Amniotic epithelial cell (primary cell): ENCODE data around the gene CHTF8.
A peak's percentile ranks its signal among the peaks of the same experiment; 100 is the strongest.

Source experiments
- DNase-seq: peaks from one replicate; pipeline ENCODE4 v3.0.0-alpha.2; 2010; ENCODE audit warnings: low read depth

CHTF8 gene

GRCh38 chr16:69112285-69113129 is 19.9 kb downstream of the CHTF8 start:
- peak; percentile 33 for DNase-seq

- no peak for DNase-seq
Measured at GRCh38 chr16:69111876-69112230, 20.5 kb downstream of the CHTF8 start.

GRCh38 chr16:69111216-69111875 is 21.0 kb downstream of the CHTF8 start:
- DNase-seq = no peak

GRCh38 chr16:69110406-69110805 is 22.0 kb downstream of the CHTF8 start:
- DNase-seq = no peak

GRCh38 chr16:69109486-69110270 is 22.7 kb downstream of the CHTF8 start:
- no peak for DNase-seq

- DNase-seq = no peak
Measured at GRCh38 chr16:69108905-69109252, 23.5 kb downstream of the CHTF8 start.

- DNase-seq = no peak
Measured at GRCh38 chr16:69108064-69108904, 24.1 kb downstream of the CHTF8 start.

GRCh38 chr16:69107316-69107962 is 24.9 kb downstream of the CHTF8 start:
- DNase-seq = no peak

GRCh38 chr16:69106491-69107315 is 25.7 kb downstream of the CHTF8 start:
- DNase-seq = no peak

- DNase-seq = peak; percentile 41
Measured at GRCh38 chr16:69105501-69106361, 26.7 kb downstream of the CHTF8 start, which contains the start of gene HAS3. Gene HAS3, plus strand, starts transcription at chr16:69105653. Its CDS starts 3,743 bp downstream, at chr16:69109396.

GRCh38 chr16:69100071-69100691 is 32.2 kb downstream of the CHTF8 start:
- DNase-seq = no peak

- no peak for DNase-seq
Measured at GRCh38 chr16:69095193-69095592, 37.2 kb downstream of the CHTF8 start.

GRCh38 chr16:69094501-69094900 is 37.9 kb downstream of the CHTF8 start:
- no peak for DNase-seq

GRCh38 chr16:69093974-69094373 is 38.4 kb downstream of the CHTF8 start:
- no peak for DNase-seq

- DNase-seq = peak; percentile 50
Measured at GRCh38 chr16:69089091-69089910, 43.1 kb downstream of the CHTF8 start.

- DNase-seq = no peak
Measured at GRCh38 chr16:69088684-69089083, 43.7 kb downstream of the CHTF8 start.

GRCh38 chr16:69087161-69087581 is 45.2 kb downstream of the CHTF8 start:
- DNase-seq = peak; percentile 54
